Stimulated activated CD8-positive, alpha-beta memory T cell treated with anti-CD3 and anti-CD28 coated beads, Interleukin-2, amount 100 ng/mL, for 48 hours (primary cell): ENCODE measurements around the gene SMIM41.

Experiments used
- DNase-seq, 2 donors: peaks; one replicate each; pipeline ENCODE4 v3.0.0-alpha.2; 2020; ENCODE audit warnings: low read depth in 2 of 2

SMIM41 gene

GRCh38 chr12:52063082-52063924 lies 16.2 kb upstream of the SMIM41 start:
- no peak for DNase-seq

GRCh38 chr12:52063981-52064649 lies 15.4 kb upstream of the SMIM41 start:
- no peak for DNase-seq

- no peak for DNase-seq
Observed at GRCh38 chr12:52066346-52067080, 13.0 kb upstream of the SMIM41 start.

DNA sequence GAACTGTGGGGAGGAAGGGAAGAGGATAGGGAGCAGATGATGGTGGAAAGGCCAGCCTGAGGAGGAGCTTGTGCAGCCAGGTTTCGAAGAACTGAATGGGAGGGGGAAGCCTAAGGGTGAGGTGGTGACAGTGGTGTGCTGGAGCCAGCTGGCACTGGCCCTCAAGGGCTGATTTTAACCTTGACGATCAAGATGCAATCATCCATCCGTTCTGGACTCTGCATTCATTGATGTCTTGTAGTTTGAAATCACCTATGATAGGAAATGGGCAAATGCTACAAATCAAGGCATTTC lies 12.5 kb upstream of the SMIM41 start:
- no peak for DNase-seq

- peak; percentile 75 to 79 for DNase-seq
Observed at GRCh38 chr12:52069327-52070184, 9.9 kb upstream of the SMIM41 start, which contains the start of gene ATG101. TSS of gene ATG101 (plus strand) at chr12:52069978. CDS start at chr12:52073651, 3,673 bp downstream.

GRCh38 chr12:52070185-52070925 lies 9.1 kb upstream of the SMIM41 start:
- no peak for DNase-seq

DNA sequence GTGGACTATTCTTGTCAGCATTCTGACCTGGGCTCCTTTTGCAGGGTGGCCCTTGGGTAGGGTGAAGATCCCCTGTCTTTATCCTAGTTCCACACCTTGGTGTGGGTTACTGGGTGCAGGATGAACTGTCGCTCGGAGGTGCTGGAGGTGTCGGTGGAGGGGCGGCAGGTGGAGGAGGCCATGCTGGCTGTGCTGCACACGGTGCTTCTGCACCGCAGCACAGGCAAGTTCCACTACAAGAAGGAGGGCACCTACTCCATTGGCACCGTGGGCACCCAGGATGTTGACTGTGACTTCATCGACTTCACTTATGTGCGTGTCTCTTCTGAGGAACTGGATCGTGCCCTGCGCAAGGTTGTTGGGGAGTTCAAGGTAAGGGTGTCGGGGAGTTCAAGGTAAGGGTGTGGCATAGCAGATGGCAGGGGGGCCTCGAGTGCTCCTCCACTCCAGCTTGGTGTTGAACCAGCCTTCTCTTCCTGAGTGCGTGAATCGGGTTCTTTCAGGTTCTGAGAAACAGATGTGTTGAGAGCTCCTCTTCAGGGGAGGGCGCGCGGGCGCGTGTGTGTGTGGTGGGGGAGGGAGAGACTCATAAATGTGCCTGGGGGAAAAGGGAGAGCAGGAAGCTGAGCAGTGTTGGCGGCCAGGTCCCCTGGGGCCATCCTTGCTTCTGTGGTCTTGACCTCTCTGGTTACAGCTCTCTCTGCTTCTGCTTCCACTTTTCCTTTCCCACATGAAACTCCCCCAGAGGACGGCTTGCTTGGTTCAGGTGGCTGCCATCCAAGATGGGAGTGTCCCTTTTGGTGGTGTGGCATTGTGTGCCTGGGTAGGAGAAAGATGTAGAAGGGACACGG lies 5.7 kb upstream of the SMIM41 start:
- DNase-seq, result no peak

DNA sequence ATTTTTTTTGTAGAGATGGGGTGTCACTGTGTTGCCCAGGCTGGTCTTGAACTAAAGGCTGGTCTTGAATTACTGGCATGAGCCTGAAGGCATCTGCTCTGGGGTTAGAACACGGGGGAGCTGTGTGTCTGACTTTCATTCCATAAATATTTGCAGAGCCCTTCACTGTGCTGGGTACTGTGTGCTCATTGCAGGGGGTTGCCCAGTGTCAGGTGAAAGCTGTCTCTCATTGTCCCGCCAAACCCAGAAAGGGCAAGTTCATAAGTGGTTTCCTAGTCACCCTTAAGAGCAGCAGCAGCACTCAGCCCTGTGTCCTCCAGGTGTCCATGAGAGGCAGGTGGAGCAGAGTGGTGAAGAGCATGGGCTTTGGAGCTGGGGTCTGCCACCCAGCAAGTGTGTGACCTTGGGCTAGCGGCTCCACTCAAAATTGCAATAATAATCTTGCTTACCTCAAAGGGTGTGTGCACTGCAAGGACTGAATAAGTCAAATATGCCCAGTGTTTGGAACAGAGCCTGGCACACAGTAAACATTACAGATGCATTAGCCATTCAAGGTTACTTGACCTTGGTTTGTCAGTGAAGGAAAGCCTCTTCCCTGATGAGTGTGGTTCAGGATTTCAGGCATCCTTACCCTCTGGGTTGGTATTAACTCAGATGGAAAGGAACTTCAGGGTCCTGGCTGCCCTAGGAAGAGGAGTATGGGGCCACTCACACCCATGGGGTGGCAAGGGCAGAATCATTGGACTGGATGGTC lies 4.4 kb upstream of the SMIM41 start:
- DNase-seq, result no peak

DNA sequence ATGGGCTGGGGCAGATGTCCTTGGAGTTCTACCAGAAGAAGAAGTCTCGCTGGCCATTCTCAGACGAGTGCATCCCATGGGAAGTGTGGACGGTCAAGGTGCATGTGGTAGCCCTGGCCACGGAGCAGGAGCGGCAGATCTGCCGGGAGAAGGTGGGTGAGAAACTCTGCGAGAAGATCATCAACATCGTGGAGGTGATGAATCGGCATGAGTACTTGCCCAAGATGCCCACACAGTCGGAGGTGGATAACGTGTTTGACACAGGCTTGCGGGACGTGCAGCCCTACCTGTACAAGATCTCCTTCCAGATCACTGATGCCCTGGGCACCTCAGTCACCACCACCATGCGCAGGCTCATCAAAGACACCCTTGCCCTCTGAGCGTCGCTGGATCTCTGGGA lies 2.7 kb upstream of the SMIM41 start:
- DNase-seq, result no peak

DNA sequence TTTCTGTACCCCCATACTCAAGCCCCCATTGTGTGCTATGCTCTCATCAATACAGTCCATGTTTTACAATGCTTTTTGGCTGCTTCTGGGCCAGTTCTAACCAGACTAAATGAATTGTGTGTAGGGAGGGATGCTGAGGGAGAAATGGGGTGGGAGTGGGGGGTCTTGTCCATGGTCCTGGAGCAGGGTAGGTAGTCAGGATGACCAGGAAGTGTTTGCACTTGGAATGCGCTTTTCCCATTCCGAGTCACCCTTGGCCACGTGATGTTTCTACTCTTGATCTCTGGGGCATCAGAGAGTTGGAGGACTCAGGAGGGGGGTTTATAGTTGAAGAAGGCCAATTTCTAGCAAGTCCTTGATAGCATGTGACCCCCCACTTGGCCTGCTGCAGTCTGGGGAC lies 1.2 kb upstream of the SMIM41 start:
- DNase-seq, result no peak

DNA sequence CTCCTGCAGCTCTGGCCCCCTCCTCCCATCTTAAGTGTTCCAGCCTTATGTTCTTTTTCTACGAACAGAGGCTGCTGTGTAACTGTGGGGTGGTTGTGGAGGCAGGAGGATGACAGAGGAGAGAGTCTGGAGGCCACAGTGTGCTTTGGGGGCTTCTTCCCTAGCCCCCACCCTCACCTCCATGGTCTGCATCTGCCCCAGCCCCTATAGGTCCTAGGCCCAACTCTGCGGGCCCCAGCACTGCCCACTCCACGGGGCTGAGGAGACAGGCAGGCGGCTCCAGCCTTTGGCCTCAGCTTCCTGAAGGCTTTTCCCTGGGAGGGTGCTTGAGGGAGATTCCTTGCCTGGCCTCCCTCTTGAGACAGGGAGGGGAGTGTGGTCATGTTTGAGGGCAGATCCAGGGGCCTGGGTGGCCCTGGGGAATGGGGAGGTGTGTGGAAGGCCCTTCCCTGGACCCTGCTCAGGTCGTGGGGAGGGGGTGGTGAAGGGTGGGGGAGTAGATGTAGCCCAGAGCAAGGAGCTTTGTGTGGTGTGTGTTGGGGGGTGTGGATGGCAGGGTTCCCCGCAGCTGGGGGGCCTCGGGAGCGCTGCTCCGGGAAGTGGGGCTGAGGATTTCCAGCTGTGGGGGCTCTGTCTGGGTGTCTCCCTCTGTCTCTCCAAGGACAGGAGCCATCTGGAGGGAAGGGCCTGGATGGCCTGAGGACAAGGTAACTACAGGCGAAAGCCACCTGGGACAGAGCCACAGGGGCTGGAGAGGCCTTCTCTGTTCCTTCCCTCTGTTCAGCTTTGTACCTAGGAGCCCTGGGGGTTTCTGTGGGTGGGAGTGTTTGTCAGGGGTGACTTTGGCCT lies 1.1 kb downstream of the SMIM41 start:
- DNase-seq, result no peak

GRCh38 chr12:52081263-52081733 lies 1.8 kb downstream of the SMIM41 start:
- DNase-seq, result no peak

GRCh38 chr12:52082026-52082668 lies 2.6 kb downstream of the SMIM41 start:
- no peak for DNase-seq

DNA sequence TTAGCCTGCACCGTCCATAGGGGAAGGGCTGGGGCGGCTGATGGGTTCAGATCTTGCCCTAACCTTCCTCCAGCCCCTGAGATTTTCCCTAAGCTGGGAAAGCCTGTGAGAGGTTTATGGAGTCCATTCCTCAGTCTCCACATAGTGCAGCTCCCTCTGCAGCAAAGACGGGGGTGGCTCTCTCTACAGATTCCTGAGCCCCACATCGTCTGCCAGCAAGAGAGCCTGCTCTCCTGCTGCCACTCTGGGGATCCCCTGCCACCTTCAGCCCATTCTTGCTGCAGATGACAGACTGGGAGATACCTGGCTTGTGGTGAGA lies 3.1 kb downstream of the SMIM41 start:
- no peak for DNase-seq

DNA sequence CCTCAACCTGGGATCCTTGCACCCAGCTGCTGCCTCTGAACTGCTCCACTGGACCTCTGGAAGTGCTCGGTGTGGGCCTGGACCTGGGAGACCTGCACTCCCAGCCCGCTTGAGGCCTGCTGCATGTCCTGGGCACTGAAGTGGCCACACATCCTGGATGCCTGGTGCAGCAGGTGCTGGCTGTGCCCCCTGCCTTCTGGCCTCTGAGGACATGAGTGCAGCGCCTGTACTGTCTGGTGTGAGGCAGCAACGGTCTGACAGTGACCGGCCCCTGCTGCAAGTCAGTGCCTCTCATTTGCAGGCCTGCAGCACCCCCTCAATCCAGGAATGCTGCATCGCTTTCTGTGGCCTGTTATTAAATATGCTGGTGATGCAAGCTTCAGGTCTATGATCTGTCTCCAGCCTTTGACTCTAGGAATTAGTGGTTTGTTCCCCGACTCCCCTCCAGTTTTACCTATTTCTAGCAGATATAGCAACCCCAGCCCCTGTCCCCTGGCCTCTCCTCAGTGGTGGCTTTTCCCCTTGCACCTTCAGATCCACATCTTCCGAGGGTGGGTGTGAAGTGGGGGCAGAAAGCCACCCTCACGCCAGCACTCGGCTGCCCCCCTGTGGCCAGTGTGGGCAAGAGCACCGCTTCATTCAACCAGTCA lies 3.6 kb downstream of the SMIM41 start:
- DNase-seq, result peak; percentile 54 to 55

GRCh38 chr12:52083638-52083996 lies 4.1 kb downstream of the SMIM41 start:
- DNase-seq, result no peak

- DNase-seq, result no peak
Observed at GRCh38 chr12:52084491-52085231, 5.2 kb downstream of the SMIM41 start.
